Nephron progenitor cell (in vitro differentiated cells): ENCODE results near the gene GAS2.

Source experiments
- DNase-seq: peaks from one replicate; pipeline ENCODE4 v3.0.0; 2021
- H3K27ac Mint-ChIP-seq: 2 replicates; pipeline ENCODE4 v1.8.0; 2021; ENCODE audit warnings: mild to moderate bottlenecking, moderate library complexity, mixed read lengths
- H3K27me3 Mint-ChIP-seq: 2 replicates; pipeline ENCODE4 v1.8.0; 2021; ENCODE audit warnings: mild to moderate bottlenecking, low read depth, mixed read lengths; ENCODE audit not compliant: poor library complexity
- H3K36me3 Mint-ChIP-seq: 2 replicates; pipeline ENCODE4 v1.8.0; 2021; ENCODE audit warnings: low read depth, mixed read lengths
- H3K4me1 Mint-ChIP-seq: 2 replicates; pipeline ENCODE4 v1.8.0; 2021; ENCODE audit warnings: mixed read lengths
- H3K4me3 Mint-ChIP-seq: 2 replicates; pipeline ENCODE4 v1.8.0; 2021; ENCODE audit warnings: mild to moderate bottlenecking, moderate library complexity, mixed read lengths
- H3K9me3 Mint-ChIP-seq: 2 replicates; pipeline ENCODE4 v1.8.0; 2021; ENCODE audit warnings: mild to moderate bottlenecking, moderate library complexity, mixed read lengths
- CTCF ChIP-seq: fragments of 200-600 bp; sonication (generic); IDR thresholded peaks from 2 replicates; pipeline ENCODE4 v1.5.0; 2021; ENCODE audit warnings: antibody characterized with exemption

The GAS2 gene

GRCh38 chr11:22774716-22775115 is 108.3 kb downstream of the GAS2 start:
- DNase-seq: no peak
- H3K9me3 Mint-ChIP-seq: no peaks in the 10 kb centered on the region
- no peak overlapping the region for H3K4me3 Mint-ChIP-seq
- H3K27ac Mint-ChIP-seq: no peak overlapping the region
- no peaks in the 10 kb centered on the region for H3K36me3 Mint-ChIP-seq
- H3K4me1 Mint-ChIP-seq: peaks cover 22% of the 10 kb centered on the region
- TF ChIP-seq CTCF: no peak
- peaks cover 1% of the 10 kb centered on the region for H3K27me3 Mint-ChIP-seq

GRCh38 chr11:22775248-22775647 is 108.8 kb downstream of the GAS2 start:
- Mint-ChIP-seq H3K36me3 (no peaks in the 10 kb centered on the region), H3K27ac (no peak overlapping the region), H3K4me1 (peaks cover 22% of the 10 kb centered on the region), H3K9me3 (no peaks in the 10 kb centered on the region), H3K27me3 (peaks cover 3% of the 10 kb centered on the region), H3K4me3 (no peak overlapping the region)
- DNase-seq: no peak
- no peak for TF ChIP-seq CTCF

GRCh38 chr11:22778642-22779041 is 112.2 kb downstream of the GAS2 start:
- no peak for DNase-seq
- no peak overlapping the region for H3K27ac Mint-ChIP-seq
- H3K4me1 Mint-ChIP-seq: peaks cover 2% of the 10 kb centered on the region
- H3K36me3 Mint-ChIP-seq: peaks cover 4% of the 10 kb centered on the region
- no peak for TF ChIP-seq CTCF
- peaks cover 5% of the 10 kb centered on the region for H3K9me3 Mint-ChIP-seq
- peaks cover 3% of the 10 kb centered on the region for H3K27me3 Mint-ChIP-seq
- no peak overlapping the region for H3K4me3 Mint-ChIP-seq

DNA sequence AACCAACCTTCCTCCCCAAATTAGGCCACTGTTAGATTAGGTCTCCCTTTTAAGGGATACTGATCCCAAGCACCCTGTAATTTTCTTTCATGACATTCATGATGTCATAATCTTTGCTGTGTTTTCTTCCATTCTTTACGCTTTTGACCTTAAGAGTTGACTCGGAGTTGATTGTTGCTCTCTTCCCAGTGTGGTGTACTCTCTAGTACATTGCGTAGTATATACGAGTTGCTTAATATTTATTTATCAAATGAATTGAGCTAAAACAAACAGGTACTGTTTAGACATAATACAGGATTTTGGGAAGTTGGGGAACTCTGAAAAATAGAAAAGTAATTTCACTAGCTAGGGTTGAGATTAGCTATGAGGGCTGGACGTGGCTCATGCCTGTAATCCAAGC is 113.4 kb downstream of the GAS2 start:
- Mint-ChIP-seq H3K36me3 (peaks cover 8% of the 10 kb centered on the region), H3K9me3 (peaks cover 10% of the 10 kb centered on the region), H3K27ac (no peak overlapping the region), H3K4me1 (no peaks in the 10 kb centered on the region), H3K4me3 (no peak overlapping the region), H3K27me3 (peaks cover 3% of the 10 kb centered on the region)
- no peak for DNase-seq
- TF ChIP-seq CTCF: no peak

DNA sequence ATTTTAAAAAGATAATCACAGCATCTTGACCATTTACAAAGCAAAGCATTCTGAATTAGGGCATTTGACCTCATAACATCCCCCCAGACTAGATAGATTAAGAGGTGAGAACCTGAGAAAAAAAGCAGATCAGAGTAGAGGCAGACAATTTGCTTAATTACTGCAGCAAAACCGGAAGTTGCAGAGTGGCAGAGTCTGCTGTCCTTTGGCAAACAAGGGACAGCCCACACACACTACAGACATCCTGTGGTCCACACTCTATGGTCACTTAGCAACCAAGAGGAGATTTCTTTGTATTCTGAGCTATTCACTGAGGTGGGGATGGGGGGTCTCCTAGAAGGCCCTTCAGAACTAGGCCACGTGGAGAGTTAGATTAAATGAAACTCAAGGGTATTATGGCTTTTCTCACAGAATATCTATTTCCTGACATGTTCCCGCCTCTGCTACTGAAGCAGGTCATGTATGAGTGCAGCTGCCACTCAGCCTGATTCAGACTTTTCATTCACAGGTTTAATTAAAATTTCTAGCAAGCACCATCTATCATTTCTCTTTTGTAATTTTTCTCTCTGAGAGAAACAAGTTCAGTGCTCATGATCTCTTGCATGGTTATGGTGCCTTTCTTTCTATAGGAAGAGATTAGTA is 114.7 kb downstream of the GAS2 start:
- no peak for TF ChIP-seq CTCF
- Mint-ChIP-seq H3K9me3 (peaks cover 10% of the 10 kb centered on the region), H3K27ac (no peak overlapping the region), H3K4me3 (no peak overlapping the region), H3K4me1 (no peaks in the 10 kb centered on the region), H3K36me3 (peaks cover 8% of the 10 kb centered on the region), H3K27me3 (peaks cover 3% of the 10 kb centered on the region)
- DNase-seq: no peak

DNA sequence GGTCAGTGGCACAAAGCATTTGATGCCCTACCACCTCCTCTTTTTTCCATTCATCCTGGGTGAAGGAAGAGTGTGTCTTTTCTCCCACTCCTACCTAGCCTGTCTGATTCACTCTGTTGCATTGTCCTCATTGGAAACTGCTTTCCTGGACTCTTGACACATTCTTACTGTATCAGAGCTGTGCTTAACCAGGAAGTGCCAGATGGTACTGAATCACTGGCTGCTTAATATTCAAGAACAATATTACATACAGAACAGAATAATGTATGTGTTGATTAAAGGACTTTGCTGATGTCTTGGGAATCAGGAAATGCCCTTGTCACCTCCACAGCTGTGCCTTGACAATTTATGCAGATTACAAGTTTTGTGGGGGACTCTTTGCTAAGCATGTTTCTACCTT is 118.8 kb downstream of the GAS2 start:
- Mint-ChIP-seq H3K27me3 (no peaks in the 10 kb centered on the region), H3K27ac (no peak overlapping the region), H3K9me3 (peaks cover 10% of the 10 kb centered on the region), H3K4me1 (no peaks in the 10 kb centered on the region), H3K36me3 (peaks cover 8% of the 10 kb centered on the region), H3K4me3 (no peak overlapping the region)
- DNase-seq: no peak
- TF ChIP-seq CTCF: no peak
